Activated CD8-positive, alpha-beta T cell treated with anti-CD3 and anti-CD28 coated beads for 36 hours (primary cell): ENCODE results near the gene PVR. TPM values are rescaled to one million over a fixed set of nuclear protein-coding genes. Genes with fewer than 3 reads are reported as not detected.

Experiments
- ATAC-seq: fragments of 200-7000 bp; cut with Tn5 transposase; one replicate; pipeline ENCODE4 v1.10.0; 2021; ENCODE audit warnings: mild to moderate bottlenecking, moderate library complexity
- CTCF ChIA-PET: fragments of 350-600 bp; sonication (Branson Sonifier 250); formaldehyde crosslinking; loops from one replicate; lab custom pipeline; 2021; ENCODE audit warnings: antibody characterized with exemption; lab: Charles Lee
- POLR2A ChIA-PET: fragments of 350-600 bp; sonication (Branson Sonifier 250); formaldehyde crosslinking; loops from one replicate; lab custom pipeline; 2021; ENCODE audit warnings: antibody characterized with exemption; lab: Charles Lee
- DNase-seq: peaks from one replicate; pipeline ENCODE4 v3.0.0-alpha.2; 2020
- H3K27ac Mint-ChIP-seq: one replicate; pipeline ENCODE4 v1.8.0; 2021; ENCODE audit warnings: mild to moderate bottlenecking, mixed read lengths
- H3K27me3 Mint-ChIP-seq: one replicate; pipeline ENCODE4 v1.8.0; 2021; ENCODE audit warnings: mixed read lengths
- H3K36me3 Mint-ChIP-seq: one replicate; pipeline ENCODE4 v1.8.0; 2021; ENCODE audit warnings: low read depth, mixed read lengths
- H3K4me1 Mint-ChIP-seq: one replicate; pipeline ENCODE4 v1.8.0; 2021; ENCODE audit warnings: low read depth, mixed read lengths
- H3K4me3 Mint-ChIP-seq: one replicate; pipeline ENCODE4 v1.8.0; 2021; ENCODE audit warnings: mild to moderate bottlenecking, moderate library complexity, mixed read lengths
- H3K9me3 Mint-ChIP-seq: one replicate; pipeline ENCODE4 v1.8.0; 2021; ENCODE audit warnings: mixed read lengths
- intact Hi-C: fragments of 100-400 bp; cut with micrococcal nuclease; formaldehyde crosslinking; loops from one replicate; pipeline ENCODE4 v1.10.0; 2022
- total RNA-seq, 2 experiments: library from RNA; stranded (reverse); gene quantifications; one replicate each; pipeline ENCODE4 v1.2.3, GENCODE V29; 2021
- TF ChIP-seq, protein P1 (sequence below): fragments of 200-600 bp; IDR thresholded peaks from one replicate; pipeline ENCODE4 v1.8.0; 2022; ENCODE audit warnings: antibody characterized with exemption, mild to moderate bottlenecking

The PVR gene
- total RNA-seq, 2 experiments from 2014 or later: 7.4 to 8.3 TPM

GRCh38 chr19:44646049-44646416, 2.3 kb downstream of the PVR start:
- intact Hi-C loops: no loop called here

GRCh38 chr19:44647144-44647543, 3.4 kb downstream of the PVR start:
- H3K4me1 Mint-ChIP-seq: peaks cover 6% of the 10 kb centered on the region
- DNase-seq (no peak), ATAC-seq (no peak)
- no peak overlapping the region for H3K4me3 Mint-ChIP-seq
- H3K9me3 Mint-ChIP-seq: no peaks in the 10 kb centered on the region
- CTCF ChIA-PET: no interaction called here
- TF ChIP-seq, protein P1, sequence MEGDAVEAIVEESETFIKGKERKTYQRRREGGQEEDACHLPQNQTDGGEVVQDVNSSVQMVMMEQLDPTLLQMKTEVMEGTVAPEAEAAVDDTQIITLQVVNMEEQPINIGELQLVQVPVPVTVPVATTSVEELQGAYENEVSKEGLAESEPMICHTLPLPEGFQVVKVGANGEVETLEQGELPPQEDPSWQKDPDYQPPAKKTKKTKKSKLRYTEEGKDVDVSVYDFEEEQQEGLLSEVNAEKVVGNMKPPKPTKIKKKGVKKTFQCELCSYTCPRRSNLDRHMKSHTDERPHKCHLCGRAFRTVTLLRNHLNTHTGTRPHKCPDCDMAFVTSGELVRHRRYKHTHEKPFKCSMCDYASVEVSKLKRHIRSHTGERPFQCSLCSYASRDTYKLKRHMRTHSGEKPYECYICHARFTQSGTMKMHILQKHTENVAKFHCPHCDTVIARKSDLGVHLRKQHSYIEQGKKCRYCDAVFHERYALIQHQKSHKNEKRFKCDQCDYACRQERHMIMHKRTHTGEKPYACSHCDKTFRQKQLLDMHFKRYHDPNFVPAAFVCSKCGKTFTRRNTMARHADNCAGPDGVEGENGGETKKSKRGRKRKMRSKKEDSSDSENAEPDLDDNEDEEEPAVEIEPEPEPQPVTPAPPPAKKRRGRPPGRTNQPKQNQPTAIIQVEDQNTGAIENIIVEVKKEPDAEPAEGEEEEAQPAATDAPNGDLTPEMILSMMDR: no peak
- H3K36me3 Mint-ChIP-seq: peaks cover 3% of the 10 kb centered on the region
- intact Hi-C loops: no loop called here
- POLR2A ChIA-PET: interaction anchor here (1.5 kb wide), 1 partner anchor 7 kb away, joined by 3 read pairs; no protein-coding TSS in a partner anchor
- no peak overlapping the region for H3K27ac Mint-ChIP-seq
- peaks cover 12% of the 10 kb centered on the region for H3K27me3 Mint-ChIP-seq

More at GRCh38 chr19:44646049-44646416, 2.3 kb downstream of the PVR start:
- H3K27me3 Mint-ChIP-seq: peaks cover 19% of the 10 kb centered on the region
- TF ChIP-seq, protein P1: no peak
- H3K36me3 Mint-ChIP-seq: no peaks in the 10 kb centered on the region
- H3K27ac Mint-ChIP-seq: no peak overlapping the region
- no peak overlapping the region for H3K4me3 Mint-ChIP-seq
- no peaks in the 10 kb centered on the region for H3K9me3 Mint-ChIP-seq
- ATAC-seq (no peak), DNase-seq (no peak)
- CTCF ChIA-PET: no interaction called here
- POLR2A ChIA-PET: interaction anchor here (1.5 kb wide), 1 partner anchor 9 kb away, joined by 3 read pairs; no protein-coding TSS in a partner anchor
- peaks cover 6% of the 10 kb centered on the region for H3K4me1 Mint-ChIP-seq

DNA sequence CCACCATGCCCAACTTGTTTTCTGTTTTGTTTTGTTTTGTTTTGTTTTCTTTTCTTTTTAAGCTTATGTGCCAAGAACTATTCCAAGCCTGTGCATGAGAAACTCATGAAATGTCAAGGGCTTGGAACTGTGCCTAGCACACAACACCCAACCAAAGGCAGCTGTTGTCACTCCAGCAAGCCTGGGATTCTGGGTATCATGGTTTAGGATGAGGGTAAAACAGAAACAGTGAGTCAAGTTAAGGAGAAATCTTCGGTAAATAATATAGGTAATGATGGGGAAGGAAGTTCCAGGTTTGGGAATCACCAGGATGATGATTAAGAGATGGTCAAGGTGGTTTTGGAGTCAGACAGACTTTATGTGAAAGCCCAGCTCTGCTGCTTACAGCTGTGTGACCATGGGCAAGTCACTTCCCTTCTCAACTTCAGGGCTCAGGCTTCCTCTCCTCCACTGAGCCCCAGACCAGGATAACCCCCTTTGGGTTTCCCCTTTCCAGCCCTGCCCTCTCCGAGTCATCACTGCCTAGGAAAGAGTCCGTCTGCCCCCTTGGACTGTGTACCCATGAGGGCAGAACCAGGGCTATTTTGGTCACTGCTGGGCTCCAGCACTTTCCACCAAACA, 5.0 kb downstream of the PVR start:
- peaks cover 8% of the 10 kb centered on the region for H3K27me3 Mint-ChIP-seq
- ChIA-PET CTCF (interaction anchor here (1.3 to 1.9 kb wide), 3 partner anchors 8 to 136 kb away, joined by 4 to 7 read pairs (median 5); no protein-coding TSS in a partner anchor), POLR2A (no interaction called here)
- no peaks in the 10 kb centered on the region for H3K9me3 Mint-ChIP-seq
- ATAC-seq (no peak), DNase-seq (no peak)
- TF ChIP-seq, protein P1: no peak
- H3K27ac Mint-ChIP-seq: no peak overlapping the region
- intact Hi-C loops: no loop called here
- peaks cover 4% of the 10 kb centered on the region for H3K36me3 Mint-ChIP-seq
- peaks cover 2% of the 10 kb centered on the region for H3K4me1 Mint-ChIP-seq
- H3K4me3 Mint-ChIP-seq: no peak overlapping the region

DNA sequence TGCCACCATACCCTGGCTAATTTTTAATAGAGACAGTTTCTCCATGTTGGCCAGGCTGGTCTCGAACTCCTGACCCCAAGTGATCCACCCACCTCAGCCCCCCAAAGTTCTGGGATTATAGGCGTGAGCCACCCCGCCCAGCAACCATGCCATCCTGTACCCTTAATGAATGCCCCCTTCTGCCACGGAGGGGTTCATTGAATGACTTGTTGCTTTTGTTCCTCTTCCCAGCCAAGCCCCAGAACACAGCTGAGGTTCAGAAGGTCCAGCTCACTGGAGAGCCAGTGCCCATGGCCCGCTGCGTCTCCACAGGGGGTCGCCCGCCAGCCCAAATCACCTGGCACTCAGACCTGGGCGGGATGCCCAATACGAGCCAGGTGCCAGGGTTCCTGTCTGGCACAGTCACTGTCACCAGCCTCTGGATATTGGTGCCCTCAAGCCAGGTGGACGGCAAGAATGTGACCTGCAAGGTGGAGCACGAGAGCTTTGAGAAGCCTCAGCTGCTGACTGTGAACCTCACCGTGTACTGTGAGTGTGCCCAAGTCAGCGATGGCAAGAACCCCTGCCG, 6.0 kb downstream of the PVR start:
- intact Hi-C loops: no loop called here
- Mint-ChIP-seq H3K4me3 (no peak overlapping the region), H3K4me1 (peaks cover 5% of the 10 kb centered on the region), H3K27me3 (peaks cover 8% of the 10 kb centered on the region), H3K27ac (no peak overlapping the region), H3K9me3 (no peaks in the 10 kb centered on the region), H3K36me3 (peaks cover 7% of the 10 kb centered on the region)
- ChIA-PET CTCF (interaction anchor here (1.9 kb wide), 1 partner anchor 79 kb away, joined by 7 read pairs; no protein-coding TSS in a partner anchor), POLR2A (no interaction called here)
- DNase-seq: no peak
- TF ChIP-seq, protein P1: no peak
- ATAC-seq: no peak

DNA sequence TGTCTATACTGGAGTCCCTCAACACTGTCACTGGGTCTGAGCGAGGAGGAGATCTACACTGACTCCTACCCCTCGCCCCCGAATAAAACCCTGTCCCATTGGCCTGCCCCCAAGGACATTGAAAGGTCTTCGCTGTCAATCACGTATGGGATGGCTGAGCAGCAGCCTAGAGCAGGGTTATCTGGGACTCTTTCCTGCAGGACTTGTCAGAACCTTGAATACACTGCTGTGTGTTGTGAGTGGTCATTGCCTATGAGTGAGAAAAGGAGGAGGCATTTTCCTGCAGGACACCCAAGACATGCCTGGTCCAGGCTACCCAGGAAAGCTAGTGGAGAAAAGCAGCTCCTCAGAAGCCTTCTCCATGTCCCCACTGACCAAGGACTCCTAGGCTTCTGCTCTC, 9.6 kb downstream of the PVR start:
- ATAC-seq (no peak), DNase-seq (no peak)
- no peaks in the 10 kb centered on the region for H3K9me3 Mint-ChIP-seq
- no peak overlapping the region for H3K4me3 Mint-ChIP-seq
- H3K27ac Mint-ChIP-seq: no peak overlapping the region
- TF ChIP-seq, protein P1: no peak
- CTCF ChIA-PET: interaction anchor here (1.2 to 6.1 kb wide), 3 partner anchors 12 to 82 kb away, joined by 3 to 28 read pairs (median 4); no protein-coding TSS in a partner anchor
- POLR2A ChIA-PET: interaction anchor here (1.3 kb wide), 1 partner anchor 10 kb away, joined by 3 read pairs; the partner anchor contains the start of gene PVR
- no peaks in the 10 kb centered on the region for H3K27me3 Mint-ChIP-seq
- peaks cover 19% of the 10 kb centered on the region for H3K36me3 Mint-ChIP-seq
- intact Hi-C loops: no loop called here
- peaks cover 12% of the 10 kb centered on the region for H3K4me1 Mint-ChIP-seq
